OCI-LY3 (cell line): ENCODE results near the gene CLDN1.

Experiments used
- EZH2phosphoT487 ChIP-seq: fragments of 200-600 bp; shearing (Covaris generic); IDR thresholded peaks from 2 replicates; pipeline ENCODE4 v1.6.1; 2018; ENCODE audit warnings: antibody characterized with exemption, mixed run types, low read depth
- TF ChIP-seq, protein P1 (sequence below): fragments of 200-600, 300-600 bp; sonication (generic); IDR thresholded peaks from 2 replicates; pipeline ENCODE4 v1.5.1; 2014; ENCODE audit warnings: antibody characterized with exemption, low read length, low read depth

DNA sequence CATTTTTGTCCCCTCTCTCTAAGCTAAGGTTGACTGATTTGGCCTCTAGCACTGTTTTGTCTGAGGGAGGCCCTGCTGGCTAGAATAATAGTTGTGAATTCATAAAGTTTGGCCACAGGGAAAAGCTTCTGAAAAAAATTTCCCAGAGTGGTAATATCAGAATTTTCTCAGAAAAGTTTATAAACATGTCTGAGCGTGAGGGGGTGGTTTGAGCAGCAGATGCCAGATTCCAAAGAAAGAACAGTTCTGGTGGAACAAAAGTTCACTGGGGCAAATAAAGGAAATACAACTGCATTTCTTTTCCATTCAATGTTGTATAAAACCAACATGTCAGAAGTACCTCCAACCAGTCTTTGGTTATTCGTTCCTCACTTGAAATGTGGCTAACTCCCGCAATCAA lies 61.2 kb downstream of the CLDN1 start:
- TF ChIP-seq, protein P1, sequence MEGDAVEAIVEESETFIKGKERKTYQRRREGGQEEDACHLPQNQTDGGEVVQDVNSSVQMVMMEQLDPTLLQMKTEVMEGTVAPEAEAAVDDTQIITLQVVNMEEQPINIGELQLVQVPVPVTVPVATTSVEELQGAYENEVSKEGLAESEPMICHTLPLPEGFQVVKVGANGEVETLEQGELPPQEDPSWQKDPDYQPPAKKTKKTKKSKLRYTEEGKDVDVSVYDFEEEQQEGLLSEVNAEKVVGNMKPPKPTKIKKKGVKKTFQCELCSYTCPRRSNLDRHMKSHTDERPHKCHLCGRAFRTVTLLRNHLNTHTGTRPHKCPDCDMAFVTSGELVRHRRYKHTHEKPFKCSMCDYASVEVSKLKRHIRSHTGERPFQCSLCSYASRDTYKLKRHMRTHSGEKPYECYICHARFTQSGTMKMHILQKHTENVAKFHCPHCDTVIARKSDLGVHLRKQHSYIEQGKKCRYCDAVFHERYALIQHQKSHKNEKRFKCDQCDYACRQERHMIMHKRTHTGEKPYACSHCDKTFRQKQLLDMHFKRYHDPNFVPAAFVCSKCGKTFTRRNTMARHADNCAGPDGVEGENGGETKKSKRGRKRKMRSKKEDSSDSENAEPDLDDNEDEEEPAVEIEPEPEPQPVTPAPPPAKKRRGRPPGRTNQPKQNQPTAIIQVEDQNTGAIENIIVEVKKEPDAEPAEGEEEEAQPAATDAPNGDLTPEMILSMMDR = no peak
- TF ChIP-seq EZH2phosphoT487 = no peak
